ENCODE data around the gene ZNF35. TPM values are rescaled to one million over a fixed set of nuclear protein-coding genes. Genes with fewer than 3 reads are reported as not detected.

Gene ZNF35
- total and polyA plus RNA-seq, 4 donors, result 1.2 to 4.9 (median 1.7) TPM

DNA sequence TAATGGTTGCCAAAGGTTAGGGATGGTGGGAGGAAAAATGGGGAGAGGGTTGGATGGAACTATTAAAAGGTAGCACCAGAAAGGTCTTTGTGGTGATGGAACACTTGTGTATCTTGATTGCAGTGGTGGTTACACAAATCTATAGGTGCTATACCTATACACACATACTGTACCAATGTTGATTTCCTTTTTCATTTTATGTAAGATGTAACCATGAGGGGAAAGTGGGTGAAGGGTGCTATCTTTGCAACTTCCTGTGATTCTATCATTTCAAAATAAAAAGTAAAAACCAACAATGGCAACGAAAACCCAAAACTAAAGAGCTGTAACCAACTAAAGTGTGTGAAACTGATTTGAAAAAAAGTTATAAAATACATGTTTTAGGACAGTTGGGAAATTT lies 761 bp upstream of the ZNF35 start:
- TF ChIP-seq HNF4G (IDR thresholded peaks at IDR 0.05), result no peak
- no peak for TF ChIP-seq YY1 (IDR thresholded peaks at IDR 0.05)
- TF ChIP-seq NR2F2 (IDR thresholded peaks at IDR 0.05), result no peak
- TF ChIP-seq, protein P1, sequence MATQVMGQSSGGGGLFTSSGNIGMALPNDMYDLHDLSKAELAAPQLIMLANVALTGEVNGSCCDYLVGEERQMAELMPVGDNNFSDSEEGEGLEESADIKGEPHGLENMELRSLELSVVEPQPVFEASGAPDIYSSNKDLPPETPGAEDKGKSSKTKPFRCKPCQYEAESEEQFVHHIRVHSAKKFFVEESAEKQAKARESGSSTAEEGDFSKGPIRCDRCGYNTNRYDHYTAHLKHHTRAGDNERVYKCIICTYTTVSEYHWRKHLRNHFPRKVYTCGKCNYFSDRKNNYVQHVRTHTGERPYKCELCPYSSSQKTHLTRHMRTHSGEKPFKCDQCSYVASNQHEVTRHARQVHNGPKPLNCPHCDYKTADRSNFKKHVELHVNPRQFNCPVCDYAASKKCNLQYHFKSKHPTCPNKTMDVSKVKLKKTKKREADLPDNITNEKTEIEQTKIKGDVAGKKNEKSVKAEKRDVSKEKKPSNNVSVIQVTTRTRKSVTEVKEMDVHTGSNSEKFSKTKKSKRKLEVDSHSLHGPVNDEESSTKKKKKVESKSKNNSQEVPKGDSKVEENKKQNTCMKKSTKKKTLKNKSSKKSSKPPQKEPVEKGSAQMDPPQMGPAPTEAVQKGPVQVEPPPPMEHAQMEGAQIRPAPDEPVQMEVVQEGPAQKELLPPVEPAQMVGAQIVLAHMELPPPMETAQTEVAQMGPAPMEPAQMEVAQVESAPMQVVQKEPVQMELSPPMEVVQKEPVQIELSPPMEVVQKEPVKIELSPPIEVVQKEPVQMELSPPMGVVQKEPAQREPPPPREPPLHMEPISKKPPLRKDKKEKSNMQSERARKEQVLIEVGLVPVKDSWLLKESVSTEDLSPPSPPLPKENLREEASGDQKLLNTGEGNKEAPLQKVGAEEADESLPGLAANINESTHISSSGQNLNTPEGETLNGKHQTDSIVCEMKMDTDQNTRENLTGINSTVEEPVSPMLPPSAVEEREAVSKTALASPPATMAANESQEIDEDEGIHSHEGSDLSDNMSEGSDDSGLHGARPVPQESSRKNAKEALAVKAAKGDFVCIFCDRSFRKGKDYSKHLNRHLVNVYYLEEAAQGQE (IDR thresholded peaks at IDR 0.05), result no peak
- TF ChIP-seq, protein P2, sequence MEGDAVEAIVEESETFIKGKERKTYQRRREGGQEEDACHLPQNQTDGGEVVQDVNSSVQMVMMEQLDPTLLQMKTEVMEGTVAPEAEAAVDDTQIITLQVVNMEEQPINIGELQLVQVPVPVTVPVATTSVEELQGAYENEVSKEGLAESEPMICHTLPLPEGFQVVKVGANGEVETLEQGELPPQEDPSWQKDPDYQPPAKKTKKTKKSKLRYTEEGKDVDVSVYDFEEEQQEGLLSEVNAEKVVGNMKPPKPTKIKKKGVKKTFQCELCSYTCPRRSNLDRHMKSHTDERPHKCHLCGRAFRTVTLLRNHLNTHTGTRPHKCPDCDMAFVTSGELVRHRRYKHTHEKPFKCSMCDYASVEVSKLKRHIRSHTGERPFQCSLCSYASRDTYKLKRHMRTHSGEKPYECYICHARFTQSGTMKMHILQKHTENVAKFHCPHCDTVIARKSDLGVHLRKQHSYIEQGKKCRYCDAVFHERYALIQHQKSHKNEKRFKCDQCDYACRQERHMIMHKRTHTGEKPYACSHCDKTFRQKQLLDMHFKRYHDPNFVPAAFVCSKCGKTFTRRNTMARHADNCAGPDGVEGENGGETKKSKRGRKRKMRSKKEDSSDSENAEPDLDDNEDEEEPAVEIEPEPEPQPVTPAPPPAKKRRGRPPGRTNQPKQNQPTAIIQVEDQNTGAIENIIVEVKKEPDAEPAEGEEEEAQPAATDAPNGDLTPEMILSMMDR (IDR thresholded peaks at IDR 0.05; ENCODE audit: low read depth, low read length, missing input control), result no peak
- TF ChIP-seq TAF1 (conservative IDR thresholded peaks at IDR 0.05), result no peak
- H3K27ac ChIP-seq (ENCODE audit: low read depth in 1 of 2, low read length in 2 of 2), result no peak overlapping the region
- no peaks in the 10 kb centered on the region for H3K27me3 ChIP-seq (ENCODE audit: control insufficient read depth in 4 of 4, insufficient read depth in 4 of 4, low read length in 3 of 4)
- H3K4me3 ChIP-seq (ENCODE audit: low read depth in 1 of 3, low read length in 3 of 3), result no peak overlapping the region
- H3K9ac ChIP-seq (ENCODE audit: low read depth in 1 of 2, low read length in 2 of 2), result no peak overlapping the region
- H3K9me3 ChIP-seq (ENCODE audit: control insufficient read depth in 4 of 4, low read length in 3 of 4), result peaks cover 15 to 27% (median 22%) of the 10 kb centered on the region in 4 donors
- peaks cover 4 to 24% (median 20%) of the 10 kb centered on the region in 4 donors for H3K36me3 ChIP-seq (ENCODE audit: control insufficient read depth in 4 of 4, insufficient read depth in 3 of 4, low read depth in 1 of 4, low read length in 3 of 4)
- H3K4me1 ChIP-seq (ENCODE audit: control insufficient read depth in 4 of 4, insufficient read depth in 4 of 4, low read length in 3 of 4), result peaks cover 0 to 13% (median 5%) of the 10 kb centered on the region in 4 donors
- 88% methylated on average over 1 of the region's 1 CpG for WGBS
- no peak for DNase-seq (ENCODE audit: low spot score)

DNA sequence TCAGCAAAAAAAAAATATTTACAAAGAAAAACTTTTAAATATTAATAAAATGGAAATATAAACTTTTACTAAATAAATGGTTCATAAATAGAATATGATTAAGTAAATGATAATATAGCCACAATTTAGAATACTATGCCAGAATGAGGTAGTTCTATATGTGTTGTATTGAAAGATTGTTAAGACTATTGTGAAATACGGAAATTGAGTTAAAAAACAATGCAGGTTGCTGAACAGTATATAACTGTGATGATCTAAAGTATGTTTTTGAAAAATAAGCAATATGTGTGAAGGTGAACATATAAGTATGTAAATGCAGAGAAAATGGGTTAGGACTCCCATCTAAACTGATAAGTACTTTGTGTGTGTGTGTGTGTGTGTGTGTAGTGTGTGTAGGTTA lies 1.2 kb downstream of the ZNF35 start:
- Histone ChIP-seq H3K27me3 (ENCODE audit: control insufficient read depth in 4 of 4, insufficient read depth in 4 of 4, low read length in 3 of 4) (no peaks in the 10 kb centered on the region), H3K4me1 (ENCODE audit: control insufficient read depth in 4 of 4, insufficient read depth in 4 of 4, low read length in 3 of 4) (peaks cover 0 to 13% (median 5%) of the 10 kb centered on the region in 4 donors), H3K36me3 (ENCODE audit: control insufficient read depth in 4 of 4, insufficient read depth in 3 of 4, low read depth in 1 of 4, low read length in 3 of 4) (peaks cover 1 to 32% (median 25%) of the 10 kb centered on the region in 4 donors), H3K27ac (ENCODE audit: low read depth in 1 of 2, low read length in 2 of 2) (no peak overlapping the region), H3K9me3 (ENCODE audit: control insufficient read depth in 4 of 4, low read length in 3 of 4) (peaks cover 6 to 14% (median 13%) of the 10 kb centered on the region in 4 donors), H3K9ac (ENCODE audit: low read depth in 1 of 2, low read length in 2 of 2) (no peak overlapping the region), H3K4me3 (ENCODE audit: low read depth in 1 of 3, low read length in 3 of 3) (no peak overlapping the region)
- TF ChIP-seq FOXA1 (IDR thresholded peaks at IDR 0.05) (no peak), FOXA2 (IDR thresholded peaks at IDR 0.05) (no peak)
- TF ChIP-seq, protein P3, sequence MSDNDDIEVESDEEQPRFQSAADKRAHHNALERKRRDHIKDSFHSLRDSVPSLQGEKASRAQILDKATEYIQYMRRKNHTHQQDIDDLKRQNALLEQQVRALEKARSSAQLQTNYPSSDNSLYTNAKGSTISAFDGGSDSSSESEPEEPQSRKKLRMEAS (IDR thresholded peaks at IDR 0.05), result no peak
- TF ChIP-seq, protein P2 (IDR thresholded peaks at IDR 0.05; ENCODE audit: low read depth, low read length, missing input control), result no peak
- TF ChIP-seq, protein P4, sequence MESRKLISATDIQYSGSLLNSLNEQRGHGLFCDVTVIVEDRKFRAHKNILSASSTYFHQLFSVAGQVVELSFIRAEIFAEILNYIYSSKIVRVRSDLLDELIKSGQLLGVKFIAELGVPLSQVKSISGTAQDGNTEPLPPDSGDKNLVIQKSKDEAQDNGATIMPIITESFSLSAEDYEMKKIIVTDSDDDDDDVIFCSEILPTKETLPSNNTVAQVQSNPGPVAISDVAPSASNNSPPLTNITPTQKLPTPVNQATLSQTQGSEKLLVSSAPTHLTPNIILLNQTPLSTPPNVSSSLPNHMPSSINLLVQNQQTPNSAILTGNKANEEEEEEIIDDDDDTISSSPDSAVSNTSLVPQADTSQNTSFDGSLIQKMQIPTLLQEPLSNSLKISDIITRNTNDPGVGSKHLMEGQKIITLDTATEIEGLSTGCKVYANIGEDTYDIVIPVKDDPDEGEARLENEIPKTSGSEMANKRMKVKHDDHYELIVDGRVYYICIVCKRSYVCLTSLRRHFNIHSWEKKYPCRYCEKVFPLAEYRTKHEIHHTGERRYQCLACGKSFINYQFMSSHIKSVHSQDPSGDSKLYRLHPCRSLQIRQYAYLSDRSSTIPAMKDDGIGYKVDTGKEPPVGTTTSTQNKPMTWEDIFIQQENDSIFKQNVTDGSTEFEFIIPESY (IDR thresholded peaks at IDR 0.05), result no peak
- no peak for DNase-seq (ENCODE audit: low spot score)
- 98% methylated on average over 1 of the region's 1 CpG for WGBS

All from liver (tissue), 9 donors.